ENCODE results near the gene GNLY.

DNA sequence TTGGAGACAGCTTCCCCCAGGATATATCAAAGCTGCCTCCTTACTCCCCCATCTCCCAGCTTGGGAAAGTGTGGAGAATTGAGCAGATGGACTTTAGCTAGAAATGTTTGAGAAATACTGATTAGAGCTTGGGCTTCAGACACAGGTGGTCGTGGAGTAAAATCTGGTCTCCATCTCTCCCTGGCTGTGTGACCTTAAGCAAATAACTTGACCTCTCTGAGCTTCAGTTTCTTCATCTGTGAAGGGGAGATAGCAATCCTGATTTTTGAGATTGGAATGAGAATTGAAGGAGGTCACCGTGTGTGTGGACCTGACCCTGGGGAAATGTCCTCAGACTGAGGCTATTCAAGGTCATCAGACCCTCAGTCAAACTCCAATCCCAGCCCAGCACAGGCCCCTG, 3.6 kb downstream of the GNLY start:
- TF ChIP-seq YY1 (IDR thresholded peaks at IDR 0.05; ENCODE audit: insufficient read depth, insufficient read length) (no peak), ZNF274 (IDR thresholded peaks at IDR 0.05; ENCODE audit: low read depth, low read length) (no peak)

Measured in NT2/D1 (cell line).